ENCODE results near the gene FBXW9.

- TF ChIP-seq, protein P1, sequence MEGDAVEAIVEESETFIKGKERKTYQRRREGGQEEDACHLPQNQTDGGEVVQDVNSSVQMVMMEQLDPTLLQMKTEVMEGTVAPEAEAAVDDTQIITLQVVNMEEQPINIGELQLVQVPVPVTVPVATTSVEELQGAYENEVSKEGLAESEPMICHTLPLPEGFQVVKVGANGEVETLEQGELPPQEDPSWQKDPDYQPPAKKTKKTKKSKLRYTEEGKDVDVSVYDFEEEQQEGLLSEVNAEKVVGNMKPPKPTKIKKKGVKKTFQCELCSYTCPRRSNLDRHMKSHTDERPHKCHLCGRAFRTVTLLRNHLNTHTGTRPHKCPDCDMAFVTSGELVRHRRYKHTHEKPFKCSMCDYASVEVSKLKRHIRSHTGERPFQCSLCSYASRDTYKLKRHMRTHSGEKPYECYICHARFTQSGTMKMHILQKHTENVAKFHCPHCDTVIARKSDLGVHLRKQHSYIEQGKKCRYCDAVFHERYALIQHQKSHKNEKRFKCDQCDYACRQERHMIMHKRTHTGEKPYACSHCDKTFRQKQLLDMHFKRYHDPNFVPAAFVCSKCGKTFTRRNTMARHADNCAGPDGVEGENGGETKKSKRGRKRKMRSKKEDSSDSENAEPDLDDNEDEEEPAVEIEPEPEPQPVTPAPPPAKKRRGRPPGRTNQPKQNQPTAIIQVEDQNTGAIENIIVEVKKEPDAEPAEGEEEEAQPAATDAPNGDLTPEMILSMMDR (IDR thresholded peaks at IDR 0.05) = no peak
- TF ChIP-seq POLR2A (IDR thresholded peaks at IDR 0.05) = no peak
Observed at GRCh38 chr19:12695096-12695495, 1.3 kb downstream of the FBXW9 start.
